ENCODE data around the gene SYT1.

DNA sequence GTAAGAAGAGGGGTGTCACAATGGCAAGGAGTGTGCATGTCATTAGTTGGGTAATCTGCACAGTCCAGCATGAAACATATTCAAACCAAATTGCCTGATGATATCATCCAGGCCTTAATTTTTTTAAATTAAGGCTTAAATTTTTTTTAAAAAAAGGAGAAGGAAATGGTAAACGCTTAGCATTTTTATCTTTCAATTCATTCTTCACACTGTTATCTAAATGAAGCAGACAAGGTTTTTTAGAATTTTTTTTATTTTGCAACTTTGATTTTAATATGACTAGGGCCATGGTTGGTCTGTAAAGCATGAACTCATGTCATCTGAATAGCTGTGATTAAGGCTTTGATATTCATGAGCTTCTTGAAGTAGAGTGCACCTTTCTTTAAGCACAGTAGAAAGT, 362.5 kb downstream of the SYT1 start:
- TF ChIP-seq FOXM1 (IDR thresholded peaks at IDR 0.05; ENCODE audit: borderline replicate concordance) = no peak
- no peak for TF ChIP-seq ELF4 (IDR thresholded peaks at IDR 0.05)
- TF ChIP-seq BHLHE40 (IDR thresholded peaks at IDR 0.05; ENCODE audit: borderline replicate concordance) = no peak
